GM18520 (cell line): ENCODE data around the gene PGGHG.
"Not testable (repeated sequence)": the region's sequence is repeated elsewhere in the genome, so short reads cannot be mapped to it uniquely, and the experiment has no call there.

Experiments
- ATAC-seq: cut with Tn5 transposase; IDR thresholded peaks from one replicate; pipeline ENCODE4 v1.9.1; 2021; ENCODE audit not compliant: unreplicated experiment

The PGGHG gene

GRCh38 chr11:296171-297050, 7.5 kb downstream of the PGGHG start:
- ATAC-seq, result no peak

GRCh38 chr11:297051-297585, 8.2 kb downstream of the PGGHG start:
- no peak for ATAC-seq

- ATAC-seq, result no peak
Measured at GRCh38 chr11:297586-298405, 8.9 kb downstream of the PGGHG start.

- no peak for ATAC-seq
Measured at GRCh38 chr11:298406-299065, 9.6 kb downstream of the PGGHG start.

- no peak for ATAC-seq
Measured at GRCh38 chr11:299081-299891, 10.4 kb downstream of the PGGHG start, which contains the start of gene IFITM5. Gene IFITM5 (minus strand): TSS chr11:299526. CDS start chr11:299490, 36 bp downstream.

- ATAC-seq, result no peak
Measured at GRCh38 chr11:299951-300735, 11.2 kb downstream of the PGGHG start.

- ATAC-seq, result no peak
Measured at GRCh38 chr11:303363-303762, 14.4 kb downstream of the PGGHG start.

GRCh38 chr11:304061-304506, 15.2 kb downstream of the PGGHG start:
- ATAC-seq, result no peak

GRCh38 chr11:304915-305843, 16.3 kb downstream of the PGGHG start:
- no peak for ATAC-seq

GRCh38 chr11:305844-306211, 16.9 kb downstream of the PGGHG start:
- ATAC-seq, result no peak

GRCh38 chr11:306645-307371, 17.9 kb downstream of the PGGHG start:
- no peak for ATAC-seq

GRCh38 chr11:307766-308708, 19.1 kb downstream of the PGGHG start, which contains the start of gene IFITM2:
Gene IFITM2 (plus strand): TSS chr11:307816. CDS start chr11:308193, 377 bp downstream.
- not testable (repeated sequence) for ATAC-seq

- ATAC-seq, result not testable (repeated sequence)
Measured at GRCh38 chr11:308740-309665, 20.1 kb downstream of the PGGHG start.

GRCh38 chr11:309979-310572, 21.1 kb downstream of the PGGHG start:
- ATAC-seq, result not testable (repeated sequence)
